T-helper 2 cell treated with Interferon-gamma antibody and Interleukin-4, amounts not matched to agents 5 μg/mL and 100 μg/mL, for 36 hours (primary cell): Measurements from ENCODE around the gene EHD1.
A peak's percentile ranks its signal among the peaks of the same experiment; 100 is the strongest.

Source experiments
- DNase-seq: peaks from one replicate; pipeline ENCODE4 v3.0.0; 2021; ENCODE audit warnings: low spot score
- H3K27ac Mint-ChIP-seq: one replicate; pipeline ENCODE4 v1.8.0; 2021; ENCODE audit warnings: mild to moderate bottlenecking, mixed read lengths
- H3K27me3 Mint-ChIP-seq: one replicate; pipeline ENCODE4 v1.8.0; 2021; ENCODE audit warnings: low read depth, mixed read lengths
- H3K36me3 Mint-ChIP-seq: one replicate; pipeline ENCODE4 v1.8.0; 2021; ENCODE audit warnings: low read depth, mixed read lengths
- H3K4me1 Mint-ChIP-seq: one replicate; pipeline ENCODE4 v1.8.0; 2021; ENCODE audit warnings: low read depth, mixed read lengths
- H3K4me3 Mint-ChIP-seq: one replicate; pipeline ENCODE4 v1.8.0; 2022; ENCODE audit warnings: mild to moderate bottlenecking, moderate library complexity, mixed read lengths
- H3K9me3 Mint-ChIP-seq: one replicate; pipeline ENCODE4 v1.8.0; 2021; ENCODE audit warnings: mixed read lengths

The EHD1 gene

GRCh38 chr11:64856382-64857227 is 21.8 kb downstream of the EHD1 start:
- H3K27ac Mint-ChIP-seq: peak overlapping the region; percentile 84
- DNase-seq: peak; percentile 76
- H3K4me1 Mint-ChIP-seq: peaks cover 72% of the 10 kb centered on the region
- peak overlapping the region; percentile 53 for H3K4me3 Mint-ChIP-seq
- peaks cover 68% of the 10 kb centered on the region for H3K36me3 Mint-ChIP-seq
- no peaks in the 10 kb centered on the region for H3K9me3 Mint-ChIP-seq
- H3K27me3 Mint-ChIP-seq: no peaks in the 10 kb centered on the region

DNA sequence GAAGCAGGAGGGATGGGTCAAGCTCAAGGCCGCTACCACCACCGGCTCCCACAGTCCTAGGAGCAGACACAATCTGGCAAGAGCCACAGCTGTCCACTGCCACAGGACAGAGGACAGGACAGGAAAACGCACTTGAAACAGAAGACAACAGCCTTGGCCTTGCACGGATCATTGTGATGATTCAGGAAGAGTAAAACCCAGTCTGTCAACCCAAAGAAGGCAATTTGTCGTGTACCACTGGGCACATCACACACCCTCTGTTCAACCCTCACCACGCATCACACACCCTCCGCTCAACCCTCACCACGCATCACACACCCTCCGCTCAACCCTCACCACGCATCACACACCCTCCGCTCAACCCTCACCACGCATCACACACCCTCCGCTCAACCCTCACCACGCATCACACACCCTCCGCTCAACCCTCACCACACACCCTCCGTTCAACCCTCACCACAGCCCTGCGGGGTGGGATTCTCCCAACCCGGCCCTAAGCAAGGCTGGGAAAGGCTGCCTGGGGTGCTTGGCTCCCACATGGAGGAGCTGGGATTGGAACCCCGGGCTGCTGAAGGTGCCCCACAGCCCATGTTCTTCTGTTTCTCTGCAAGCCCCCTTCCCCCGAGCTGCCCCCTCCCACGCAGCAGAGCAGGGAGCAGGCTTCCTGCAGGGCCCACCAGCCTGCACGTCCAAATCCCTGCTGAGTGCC is 22.7 kb downstream of the EHD1 start:
- Mint-ChIP-seq H3K27ac (peak overlapping the region; percentile 84), H3K9me3 (no peaks in the 10 kb centered on the region), H3K4me3 (peak overlapping the region; percentile 59), H3K27me3 (no peaks in the 10 kb centered on the region), H3K36me3 (peaks cover 66% of the 10 kb centered on the region), H3K4me1 (peaks cover 71% of the 10 kb centered on the region)
- DNase-seq: no peak

GRCh38 chr11:64854534-64855502 is 23.6 kb downstream of the EHD1 start:
- Mint-ChIP-seq H3K36me3 (peaks cover 60% of the 10 kb centered on the region), H3K9me3 (no peaks in the 10 kb centered on the region), H3K4me1 (peaks cover 66% of the 10 kb centered on the region), H3K4me3 (peak overlapping the region; percentile 59), H3K27me3 (no peaks in the 10 kb centered on the region), H3K27ac (peak overlapping the region; percentile 84)
- no peak for DNase-seq

- peaks cover 61% of the 10 kb centered on the region for H3K4me1 Mint-ChIP-seq
- no peaks in the 10 kb centered on the region for H3K27me3 Mint-ChIP-seq
- no peak for DNase-seq
- H3K36me3 Mint-ChIP-seq: peaks cover 53% of the 10 kb centered on the region
- peak overlapping the region; percentile 36 for H3K27ac Mint-ChIP-seq
- H3K4me3 Mint-ChIP-seq: peak overlapping the region; percentile 40
- no peaks in the 10 kb centered on the region for H3K9me3 Mint-ChIP-seq
Measured at GRCh38 chr11:64854157-64854533, 24.3 kb downstream of the EHD1 start.

DNA sequence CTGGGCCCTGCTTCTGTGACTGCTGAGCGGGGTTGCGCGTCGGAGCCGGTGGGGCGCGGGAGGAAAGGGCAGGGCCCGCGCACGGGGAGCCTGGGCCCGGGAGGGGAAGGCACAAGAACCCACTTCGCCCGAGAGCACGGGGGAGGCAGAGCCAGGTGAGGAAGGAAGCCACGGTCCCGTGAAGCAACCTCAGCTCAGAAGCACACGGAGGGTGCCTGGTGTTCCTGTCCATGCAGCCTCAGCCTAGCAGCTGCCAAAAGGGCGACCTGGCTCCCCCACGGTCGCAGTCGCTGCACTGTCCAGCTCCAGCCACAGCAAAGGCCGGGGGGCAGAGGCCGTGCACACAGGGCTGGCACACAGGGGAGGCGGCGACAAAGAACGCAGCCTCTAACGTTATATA is 24.7 kb downstream of the EHD1 start:
- peak overlapping the region; percentile 85 for H3K27ac Mint-ChIP-seq
- H3K4me3 Mint-ChIP-seq: no peak overlapping the region
- H3K4me1 Mint-ChIP-seq: peaks cover 58% of the 10 kb centered on the region
- no peaks in the 10 kb centered on the region for H3K9me3 Mint-ChIP-seq
- H3K36me3 Mint-ChIP-seq: peaks cover 50% of the 10 kb centered on the region
- DNase-seq: no peak
- no peaks in the 10 kb centered on the region for H3K27me3 Mint-ChIP-seq

DNA sequence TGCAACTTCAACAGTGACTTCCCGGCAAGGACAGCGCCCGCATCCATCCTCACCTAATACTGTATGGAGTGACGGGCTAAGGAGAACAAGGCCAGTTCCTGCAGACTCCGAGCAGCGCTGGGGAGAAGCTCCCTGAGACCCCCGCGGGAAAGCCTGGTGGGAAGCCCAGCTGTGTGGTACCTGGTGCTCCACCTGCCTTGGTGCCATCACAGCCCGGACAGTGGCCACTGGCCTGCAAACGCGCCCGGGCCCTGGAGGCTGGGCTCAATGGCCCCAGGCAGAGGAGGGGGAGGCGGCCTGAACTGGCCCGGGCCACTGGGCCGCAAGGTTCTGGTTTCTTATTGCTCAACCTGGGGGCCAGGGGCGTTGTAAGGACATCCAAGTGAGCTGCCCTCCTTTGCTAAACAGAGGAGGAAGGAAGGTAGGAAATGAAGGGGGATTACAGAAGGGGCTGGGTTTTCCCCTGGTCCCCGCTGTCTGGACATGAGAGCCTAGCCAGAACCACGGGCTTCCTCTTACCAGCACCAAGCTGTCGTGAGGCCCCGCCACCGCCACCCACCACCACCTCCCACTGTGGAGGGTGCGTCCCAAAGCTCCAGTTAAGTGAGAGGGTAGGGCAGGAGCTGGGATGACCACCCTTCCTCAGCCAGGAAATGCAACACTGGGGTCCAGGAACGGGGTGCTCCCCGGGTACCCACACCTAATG is 25.5 kb downstream of the EHD1 start:
- Mint-ChIP-seq H3K36me3 (peaks cover 46% of the 10 kb centered on the region), H3K4me3 (peak overlapping the region; percentile 24), H3K4me1 (peaks cover 58% of the 10 kb centered on the region), H3K9me3 (no peaks in the 10 kb centered on the region), H3K27ac (peak overlapping the region; percentile 85), H3K27me3 (no peaks in the 10 kb centered on the region)
- DNase-seq: no peak

- peaks cover 42% of the 10 kb centered on the region for H3K36me3 Mint-ChIP-seq
- H3K4me1 Mint-ChIP-seq: peaks cover 56% of the 10 kb centered on the region
- peak overlapping the region; percentile 59 for H3K4me3 Mint-ChIP-seq
- no peaks in the 10 kb centered on the region for H3K27me3 Mint-ChIP-seq
- H3K9me3 Mint-ChIP-seq: no peaks in the 10 kb centered on the region
- DNase-seq: no peak
- H3K27ac Mint-ChIP-seq: peak overlapping the region; percentile 85
Measured at GRCh38 chr11:64851831-64852351, 26.5 kb downstream of the EHD1 start.

DNA sequence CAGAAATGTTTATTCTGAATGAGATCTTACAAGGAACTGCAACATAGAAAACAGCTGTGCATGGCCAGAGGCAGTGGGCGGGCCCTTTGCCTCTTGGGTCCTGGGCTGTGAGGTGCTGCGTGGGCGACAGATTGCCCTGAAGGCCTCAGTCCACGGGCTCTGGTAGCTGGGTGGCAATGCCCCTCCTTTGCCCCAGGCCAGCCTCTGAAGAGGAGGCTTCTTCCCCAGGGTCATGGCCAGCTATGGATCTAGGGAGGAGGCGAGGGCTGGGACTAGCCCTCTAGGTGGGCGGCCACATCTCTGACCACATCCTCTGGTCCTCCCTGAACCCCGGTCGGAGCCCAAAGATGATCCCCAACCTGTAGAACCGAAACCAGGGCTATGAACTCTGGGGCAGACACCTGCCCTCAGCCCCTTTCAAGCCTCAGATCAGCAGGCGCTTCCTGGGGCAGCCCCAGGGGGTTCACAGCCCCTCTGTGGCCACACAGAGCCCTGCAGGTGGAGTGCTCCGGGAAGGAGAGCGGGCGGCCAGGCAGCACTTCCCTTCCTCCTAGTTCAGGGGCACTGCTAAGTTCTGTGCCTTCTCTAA is 27.3 kb downstream of the EHD1 start:
- Mint-ChIP-seq H3K4me3 (peak overlapping the region; percentile 59), H3K27me3 (no peaks in the 10 kb centered on the region), H3K36me3 (peaks cover 35% of the 10 kb centered on the region), H3K9me3 (no peaks in the 10 kb centered on the region), H3K27ac (peak overlapping the region; percentile 85), H3K4me1 (peaks cover 51% of the 10 kb centered on the region)
- peak; percentile 63 for DNase-seq

DNA sequence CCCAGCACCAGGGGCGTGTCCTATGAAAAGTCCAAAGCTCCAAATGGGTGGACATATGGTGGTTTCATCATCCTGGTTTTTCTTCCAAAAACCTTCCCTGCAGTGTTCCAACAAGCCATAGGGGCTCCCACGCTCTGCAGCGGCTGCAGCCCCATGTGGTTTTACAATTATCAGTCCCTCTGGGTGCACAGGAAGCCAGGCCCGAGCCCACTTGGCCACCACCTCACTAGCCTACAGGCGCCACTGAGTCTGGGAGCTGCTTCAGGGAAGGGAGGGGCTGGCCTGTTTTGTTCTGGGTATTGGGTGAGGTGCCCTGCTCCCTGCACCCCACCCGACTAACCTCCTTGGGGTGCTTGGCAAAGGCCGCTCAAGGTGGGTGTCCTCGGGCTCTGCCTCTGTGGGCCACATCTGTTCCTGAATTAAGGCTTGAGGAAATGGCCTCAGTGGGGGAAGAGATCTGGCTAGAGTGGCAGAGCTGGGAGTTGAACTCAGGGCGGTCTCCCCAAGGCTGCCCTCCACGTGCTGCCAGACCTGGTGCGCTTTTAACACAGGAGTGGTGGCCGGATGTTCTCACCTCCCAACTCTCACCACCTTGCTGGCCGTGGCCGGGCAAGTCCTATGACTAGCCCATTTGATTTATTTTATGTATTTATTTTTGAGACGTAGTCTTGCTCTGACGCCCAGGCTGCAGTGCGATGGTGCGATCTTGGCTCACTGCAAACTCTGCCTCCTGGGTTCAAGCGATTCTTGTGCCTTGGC is 28.6 kb downstream of the EHD1 start:
- peak overlapping the region; percentile 49 for H3K27ac Mint-ChIP-seq
- DNase-seq: no peak
- no peaks in the 10 kb centered on the region for H3K9me3 Mint-ChIP-seq
- H3K4me3 Mint-ChIP-seq: no peak overlapping the region
- H3K27me3 Mint-ChIP-seq: no peaks in the 10 kb centered on the region
- peaks cover 45% of the 10 kb centered on the region for H3K4me1 Mint-ChIP-seq
- H3K36me3 Mint-ChIP-seq: peaks cover 24% of the 10 kb centered on the region

DNA sequence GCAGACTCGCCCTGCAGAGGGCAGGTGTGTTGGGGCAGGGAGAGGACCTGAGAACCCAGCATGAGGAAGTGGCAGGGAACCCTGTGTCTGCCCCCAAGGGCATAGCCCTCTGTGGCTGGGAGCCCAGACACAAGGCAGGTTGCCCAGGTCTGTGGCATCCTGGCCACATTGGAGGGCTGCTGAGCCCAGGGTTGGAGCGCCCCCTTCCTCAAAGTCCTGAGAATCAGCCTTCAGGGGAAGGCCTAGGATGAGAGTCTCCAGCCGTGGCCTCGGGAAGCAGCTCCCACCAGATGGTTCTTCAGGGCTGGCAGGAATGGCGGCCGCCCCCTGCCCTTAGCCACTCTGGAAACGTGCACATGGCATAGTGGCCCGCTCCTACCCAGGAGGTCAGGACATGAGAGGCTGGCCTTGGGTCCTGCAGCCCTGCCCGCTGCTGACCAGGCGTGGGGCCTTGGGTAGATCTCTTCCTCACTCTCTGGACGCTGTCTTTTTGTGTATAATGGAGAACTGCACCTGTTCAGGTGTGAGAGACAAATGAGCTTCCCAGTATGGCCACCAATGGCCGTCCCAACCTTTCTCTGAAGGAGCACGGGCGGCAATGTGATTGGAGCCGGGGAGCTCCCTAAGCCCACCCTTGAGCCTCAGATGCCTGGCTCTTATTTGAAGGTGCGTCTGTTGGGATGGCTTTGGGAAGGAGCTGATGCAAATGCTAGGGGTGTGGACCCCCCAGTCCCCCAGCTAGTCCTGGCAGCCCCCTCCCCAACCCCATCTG is 29.4 kb downstream of the EHD1 start:
- H3K4me1 Mint-ChIP-seq: peaks cover 42% of the 10 kb centered on the region
- no peak for DNase-seq
- H3K27me3 Mint-ChIP-seq: no peaks in the 10 kb centered on the region
- no peaks in the 10 kb centered on the region for H3K9me3 Mint-ChIP-seq
- no peak overlapping the region for H3K4me3 Mint-ChIP-seq
- peaks cover 17% of the 10 kb centered on the region for H3K36me3 Mint-ChIP-seq
- H3K27ac Mint-ChIP-seq: no peak overlapping the region

DNA sequence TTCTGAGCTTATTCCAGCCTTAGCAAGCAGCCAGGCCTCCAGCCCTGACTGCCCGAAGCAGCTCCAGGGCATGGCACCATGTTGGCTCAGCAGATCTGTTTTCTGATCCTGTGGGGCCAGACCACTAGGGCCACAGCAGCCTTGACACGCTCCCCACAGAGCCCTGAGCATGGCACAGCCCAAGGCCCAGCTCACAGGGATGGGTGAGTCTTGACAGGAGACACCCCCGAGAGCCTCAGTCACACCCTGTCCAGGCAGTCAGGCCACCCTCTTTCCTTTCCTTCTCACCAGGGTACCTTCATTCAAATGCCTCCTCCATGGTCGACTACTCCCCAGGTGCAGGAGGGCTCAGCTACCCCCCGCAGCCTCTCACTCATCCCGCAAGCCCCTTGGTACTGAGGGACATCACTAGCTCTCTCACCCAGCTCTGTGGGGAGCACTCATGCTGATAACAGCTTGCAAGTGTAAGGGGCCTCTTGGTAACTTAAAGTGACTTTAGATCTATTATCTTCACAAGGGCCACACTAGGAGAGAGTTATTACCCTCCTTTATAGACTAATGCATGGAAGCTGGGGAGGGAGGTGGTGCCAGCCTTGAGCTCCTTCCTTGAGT is 30.1 kb downstream of the EHD1 start:
- Mint-ChIP-seq H3K9me3 (no peaks in the 10 kb centered on the region), H3K4me3 (no peak overlapping the region), H3K27me3 (no peaks in the 10 kb centered on the region), H3K4me1 (peaks cover 45% of the 10 kb centered on the region), H3K36me3 (peaks cover 12% of the 10 kb centered on the region), H3K27ac (peak overlapping the region; percentile 68)
- DNase-seq: no peak
